ENCODE measurements around the gene KRT12.
"Not testable (repeated sequence)": the region's sequence is repeated elsewhere in the genome, so short reads cannot be mapped to it uniquely, and the experiment has no call there.

KRT12 gene

DNA sequence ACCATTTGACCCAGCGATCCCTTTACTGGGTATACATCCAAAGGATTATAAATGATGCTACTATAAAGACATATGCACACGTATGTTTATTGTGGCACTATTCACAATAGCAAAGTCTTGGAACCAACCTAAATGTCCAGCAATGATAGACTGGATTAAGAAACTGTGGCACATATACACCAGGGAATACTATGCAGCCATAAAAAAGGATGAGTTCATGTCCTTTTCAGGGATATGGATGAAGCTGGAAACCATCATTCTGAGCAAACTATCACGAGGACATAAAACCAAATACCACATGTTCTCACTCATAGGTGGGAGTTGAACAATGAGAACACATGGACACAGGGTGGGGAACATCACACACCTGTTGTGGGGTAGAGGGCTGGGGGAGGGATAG, 52.4 kb downstream of the KRT12 start:
- DNase-seq (ENCODE audit: low spot score) = not testable (repeated sequence)

DNA sequence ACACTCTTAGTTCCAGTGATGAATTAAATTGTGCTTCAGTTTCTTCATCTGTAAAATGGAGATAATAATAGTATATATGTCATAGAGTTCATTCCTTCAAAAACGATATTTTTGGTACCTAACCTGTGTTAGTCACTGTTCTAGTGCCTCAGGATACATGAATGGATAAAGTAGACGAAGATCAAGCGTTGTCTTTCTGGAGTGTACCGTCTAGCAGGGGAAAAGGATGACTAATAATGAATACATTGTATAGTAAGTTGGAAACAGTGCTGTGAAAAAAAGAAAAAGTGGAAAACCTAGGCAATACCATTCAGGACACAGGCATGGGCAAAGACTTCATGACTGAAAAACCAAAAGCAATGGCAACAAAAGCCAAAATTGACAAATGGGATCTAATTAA, 53.2 kb downstream of the KRT12 start:
- no peak for DNase-seq (ENCODE audit: low spot score)

DNA sequence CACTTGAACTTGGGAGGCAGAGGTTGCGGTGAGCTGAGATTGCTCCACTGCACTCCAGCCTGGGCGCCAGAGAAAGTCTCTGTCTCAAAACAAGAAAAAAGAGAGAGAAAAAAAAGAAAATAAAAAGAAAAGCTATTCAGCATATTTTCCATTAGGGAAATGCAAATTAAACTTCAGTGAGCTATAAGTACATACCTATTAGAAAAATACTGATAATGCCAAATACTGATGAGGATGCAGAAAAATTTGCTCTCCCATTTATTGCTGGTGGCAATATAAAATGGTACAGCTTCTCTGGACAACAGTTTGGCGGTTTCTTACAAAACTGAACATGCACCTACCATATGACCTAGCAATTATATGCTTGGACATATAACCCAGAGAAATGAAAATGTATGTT, 54.4 kb downstream of the KRT12 start:
- no peak for DNase-seq (ENCODE audit: low spot score)

All from HuH-7.5 (cell line).